Trophoblast cell (in vitro differentiated cells and primary cell): Measurements from ENCODE around the gene ZNF530.

Source experiments
- DNase-seq, 2 donors: peaks; one replicate each; pipeline ENCODE4 v3.0.0-alpha.2; 2016
- H2AFZ ChIP-seq: 2 replicates; pipeline ENCODE4 v1.6.1; 2013; ENCODE audit warnings: low read length, moderate library complexity, mild to moderate bottlenecking; ENCODE audit not compliant: insufficient read depth, poor library complexity
- H2AK5ac ChIP-seq: 2 replicates; pipeline ENCODE4 v1.6.1; 2013; ENCODE audit warnings: mild to moderate bottlenecking, low read length
- H2BK120ac ChIP-seq: 2 replicates; pipeline ENCODE4 v1.6.1; 2013; ENCODE audit warnings: low read length, mild to moderate bottlenecking, moderate library complexity; ENCODE audit not compliant: insufficient read depth, poor library complexity
- H2BK12ac ChIP-seq: 2 replicates; pipeline ENCODE4 v1.6.1; 2013; ENCODE audit warnings: mild to moderate bottlenecking, low read length, moderate library complexity
- H2BK5ac ChIP-seq: 2 replicates; pipeline ENCODE4 v1.6.1; 2013; ENCODE audit warnings: low read length, low read depth, moderate library complexity, mild to moderate bottlenecking; ENCODE audit not compliant: poor library complexity
- H3K14ac ChIP-seq: 2 replicates; pipeline ENCODE4 v1.6.1; 2013; ENCODE audit warnings: mild to moderate bottlenecking, low read length
- H3K18ac ChIP-seq: 2 replicates; pipeline ENCODE4 v1.6.1; 2013; ENCODE audit warnings: mild to moderate bottlenecking, low read length
- H3K23ac ChIP-seq: 2 replicates; pipeline ENCODE4 v1.6.1; 2013; ENCODE audit warnings: low read length
- H3K27ac ChIP-seq: 2 replicates; pipeline ENCODE4 v1.5.1; 2013; ENCODE audit warnings: low read depth, mild to moderate bottlenecking, inconsistent platforms, low read length, moderate library complexity
- H3K27me3 ChIP-seq: 2 replicates; pipeline ENCODE4 v1.6.1; 2013; ENCODE audit warnings: inconsistent platforms, mild to moderate bottlenecking, low read length, moderate library complexity; ENCODE audit not compliant: insufficient read depth
- H3K36me3 ChIP-seq, 2 experiments: 1 replicate in 1 of 2; 2 replicates in 1 of 2; pipeline ENCODE4 v1.6.1; 2013; ENCODE audit warnings: low read length in 2 of 2, mild to moderate bottlenecking in 2 of 2, moderate library complexity in 1 of 2; ENCODE audit not compliant: insufficient read depth in 2 of 2, control insufficient read depth in 1 of 2
- H3K4ac ChIP-seq: 2 replicates; pipeline ENCODE4 v1.6.1; 2013; ENCODE audit warnings: low read depth, mild to moderate bottlenecking, low read length, moderate library complexity
- H3K4me1 ChIP-seq, 2 experiments: 1 replicate in 1 of 2; 2 replicates in 1 of 2; pipeline ENCODE4 v1.6.1; 2013; ENCODE audit warnings: low read length in 2 of 2, mild to moderate bottlenecking in 2 of 2, moderate library complexity in 1 of 2; ENCODE audit not compliant: insufficient read depth in 2 of 2, control insufficient read depth in 1 of 2
- H3K4me2 ChIP-seq: 2 replicates; pipeline ENCODE4 v1.6.1; 2013; ENCODE audit warnings: inconsistent platforms, mild to moderate bottlenecking, low read length, moderate library complexity
- H3K4me3 ChIP-seq: 2 replicates; pipeline ENCODE4 v1.5.1; 2013; ENCODE audit warnings: mild to moderate bottlenecking, low read depth, low read length, inconsistent platforms
- H3K79me1 ChIP-seq: one replicate; pipeline ENCODE4 v1.6.1; 2013; ENCODE audit warnings: low read length
- H3K79me2 ChIP-seq: 2 replicates; pipeline ENCODE4 v1.6.1; 2013; ENCODE audit warnings: low read length, mild to moderate bottlenecking; ENCODE audit not compliant: control insufficient read depth, insufficient read depth, poor library complexity
- H3K9ac ChIP-seq: 2 replicates; pipeline ENCODE4 v1.6.1; 2013; ENCODE audit warnings: mild to moderate bottlenecking, low read length
- H3K9me3 ChIP-seq: 2 replicates; pipeline ENCODE4 v1.6.1; 2013; ENCODE audit warnings: low read depth, mild to moderate bottlenecking, control low read depth, inconsistent platforms, low read length; ENCODE audit not compliant: insufficient read depth
- H4K12ac ChIP-seq: 2 replicates; pipeline ENCODE4 v1.6.1; 2013; ENCODE audit warnings: low read depth, mild to moderate bottlenecking, low read length, moderate library complexity
- H4K8ac ChIP-seq: 2 replicates; pipeline ENCODE4 v1.6.1; 2013; ENCODE audit warnings: low read depth, mild to moderate bottlenecking, low read length, moderate library complexity
- H4K91ac ChIP-seq: one replicate; pipeline ENCODE4 v1.6.1; 2013; ENCODE audit warnings: low read depth, mild to moderate bottlenecking, low read length, moderate library complexity
- WGBS: extraction: QIAGEN DNeasy Blood & Tissue Kit; methylation state at CpG from one replicate; pipeline ENCODE4 v1.1.7; 2013; ENCODE audit warnings: missing lambda C conversion rate; ENCODE audit not compliant: insufficient read length, insufficient coverage; ENCODE audit errors: extremely low coverage; 5-methylcytosine and 5-hydroxymethylcytosine counted together

Gene ZNF530

DNA sequence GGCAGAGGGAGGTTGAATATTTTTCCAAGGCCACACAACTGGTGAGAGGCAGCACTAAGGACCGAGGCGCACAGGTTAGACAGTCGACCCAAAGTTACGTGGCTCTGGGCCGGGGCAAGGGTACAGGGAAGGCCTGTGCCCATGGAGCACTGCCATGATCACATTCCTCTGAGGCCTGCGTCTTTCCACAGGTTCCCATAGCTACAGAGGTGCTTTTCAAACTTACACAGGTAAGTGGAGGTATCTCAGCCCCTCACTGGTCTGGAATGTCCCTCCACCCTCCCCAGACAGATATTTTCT is 34.1 kb downstream of the ZNF530 start:
- WGBS, result no CpG with 5 or more reads among the region's 6 CpGs

DNA sequence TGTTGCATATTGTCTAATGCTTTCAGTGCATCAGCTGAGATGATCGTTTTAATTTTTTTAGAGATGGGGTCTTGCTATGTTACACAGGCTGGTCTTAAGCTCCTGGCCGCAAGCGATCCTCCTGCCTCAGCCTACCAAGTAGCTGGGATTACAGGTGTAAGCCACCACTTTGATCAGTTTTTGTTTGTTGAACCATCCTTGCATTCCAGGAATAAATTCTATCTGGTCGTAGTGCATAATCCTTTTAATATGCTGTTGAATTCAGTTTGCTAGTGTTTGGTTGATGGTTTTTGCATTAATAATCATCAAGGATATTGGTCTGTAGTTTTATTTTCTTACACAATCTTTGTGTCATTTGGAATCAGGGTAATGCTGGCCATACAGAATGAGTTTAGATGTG is 37.7 kb downstream of the ZNF530 start:
- no peak overlapping the region for H2AK5ac ChIP-seq

More for the DNA sequence above, 34.1 kb downstream of the ZNF530 start:
- Histone ChIP-seq H3K18ac (peak overlapping the region; percentile 35), H2BK5ac (no peak overlapping the region), H3K4me1 (peaks cover 5 to 7% of the 10 kb centered on the region in 2 experiments), H3K27ac (no peak overlapping the region), H3K27me3 (no peaks in the 10 kb centered on the region), H2AK5ac (peak overlapping the region; percentile 35), H3K14ac (peak overlapping the region; percentile 70), H3K4me3 (peak overlapping the region; percentile 81), H4K12ac (peak overlapping the region; percentile 80), H4K8ac (peak overlapping the region; percentile 35), H3K23ac (no peak overlapping the region), H3K4me2 (peak overlapping the region; percentile 81), H3K79me2 (peaks cover 7% of the 10 kb centered on the region), H3K79me1 (peaks cover 5% of the 10 kb centered on the region), H3K9me3 (peaks cover 1% of the 10 kb centered on the region), H2AFZ (peak overlapping the region; percentile 59), H4K91ac (no peak overlapping the region), H2BK120ac (no peak overlapping the region), H3K4ac (no peak overlapping the region), H3K9ac (peak overlapping the region; percentile 38), H3K36me3 (peaks cover 8 to 11% of the 10 kb centered on the region in 2 experiments), H2BK12ac (no peak overlapping the region)
- peak in 1 of 2 donors; percentile 12 for DNase-seq

DNA sequence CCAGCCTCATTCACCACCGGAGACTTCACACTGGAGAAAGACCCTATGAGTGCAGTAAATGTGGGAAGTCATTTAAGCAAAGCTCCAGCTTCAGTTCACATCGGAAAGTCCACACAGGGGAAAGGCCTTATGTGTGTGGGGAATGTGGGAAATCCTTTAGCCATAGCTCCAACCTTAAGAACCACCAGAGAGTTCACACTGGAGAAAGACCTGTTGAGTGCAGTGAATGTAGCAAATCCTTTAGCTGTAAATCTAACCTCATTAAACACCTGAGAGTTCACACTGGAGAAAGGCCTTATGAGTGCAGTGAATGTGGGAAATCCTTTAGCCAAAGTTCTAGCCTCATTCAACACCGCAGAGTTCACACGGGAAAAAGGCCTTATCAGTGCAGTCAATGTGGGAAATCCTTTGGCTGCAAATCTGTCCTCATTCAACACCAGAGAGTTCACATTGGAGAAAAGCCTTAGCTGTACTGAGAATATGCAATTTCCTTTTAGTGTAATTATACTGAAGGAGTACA is 42.1 kb downstream of the ZNF530 start:
- Histone ChIP-seq H3K18ac (no peak overlapping the region), H3K79me2 (no peaks in the 10 kb centered on the region), H4K8ac (no peak overlapping the region), H3K9ac (no peak overlapping the region), H3K9me3 (peaks cover 1% of the 10 kb centered on the region), H4K12ac (no peak overlapping the region), H3K27me3 (no peaks in the 10 kb centered on the region), H3K27ac (no peak overlapping the region), H3K23ac (no peak overlapping the region), H2BK12ac (no peak overlapping the region), H3K4me2 (no peak overlapping the region), H2BK5ac (no peak overlapping the region), H2AFZ (no peak overlapping the region), H3K4me1 (no peaks in the 10 kb centered on the region), H2AK5ac (no peak overlapping the region), H3K4me3 (no peak overlapping the region), H4K91ac (no peak overlapping the region), H3K14ac (no peak overlapping the region), H3K79me1 (no peaks in the 10 kb centered on the region), H3K36me3 (peaks cover 20 to 36% of the 10 kb centered on the region in 2 experiments), H3K4ac (no peak overlapping the region), H2BK120ac (no peak overlapping the region)
- DNase-seq, result no peak
- WGBS, result no CpG with 5 or more reads among the region's 4 CpGs

More for the DNA sequence above, 37.7 kb downstream of the ZNF530 start:
- H3K79me1 ChIP-seq, result peaks cover 5% of the 10 kb centered on the region
- peaks cover 23 to 37% of the 10 kb centered on the region in 2 experiments for H3K36me3 ChIP-seq
- no peak overlapping the region for H3K27ac ChIP-seq
- H4K12ac ChIP-seq, result no peak overlapping the region
- no peak overlapping the region for H3K4me3 ChIP-seq
- no peak overlapping the region for H2AFZ ChIP-seq
- H3K27me3 ChIP-seq, result no peaks in the 10 kb centered on the region
- no peak overlapping the region for H3K18ac ChIP-seq
- DNase-seq, result no peak
- no peak overlapping the region for H2BK120ac ChIP-seq
- no peak overlapping the region for H3K23ac ChIP-seq
- H3K4me1 ChIP-seq, result peaks cover 5 to 7% of the 10 kb centered on the region in 2 experiments
- H3K4me2 ChIP-seq, result no peak overlapping the region
- H4K8ac ChIP-seq, result no peak overlapping the region
- H3K79me2 ChIP-seq, result peaks cover 7% of the 10 kb centered on the region
- H3K9ac ChIP-seq, result no peak overlapping the region
- H2BK5ac ChIP-seq, result no peak overlapping the region
- WGBS, result no CpG with 5 or more reads among the region's 4 CpGs
- H4K91ac ChIP-seq, result no peak overlapping the region
- H2BK12ac ChIP-seq, result no peak overlapping the region
- H3K4ac ChIP-seq, result no peak overlapping the region
- H3K9me3 ChIP-seq, result peaks cover 1% of the 10 kb centered on the region
- H3K14ac ChIP-seq, result no peak overlapping the region

DNA sequence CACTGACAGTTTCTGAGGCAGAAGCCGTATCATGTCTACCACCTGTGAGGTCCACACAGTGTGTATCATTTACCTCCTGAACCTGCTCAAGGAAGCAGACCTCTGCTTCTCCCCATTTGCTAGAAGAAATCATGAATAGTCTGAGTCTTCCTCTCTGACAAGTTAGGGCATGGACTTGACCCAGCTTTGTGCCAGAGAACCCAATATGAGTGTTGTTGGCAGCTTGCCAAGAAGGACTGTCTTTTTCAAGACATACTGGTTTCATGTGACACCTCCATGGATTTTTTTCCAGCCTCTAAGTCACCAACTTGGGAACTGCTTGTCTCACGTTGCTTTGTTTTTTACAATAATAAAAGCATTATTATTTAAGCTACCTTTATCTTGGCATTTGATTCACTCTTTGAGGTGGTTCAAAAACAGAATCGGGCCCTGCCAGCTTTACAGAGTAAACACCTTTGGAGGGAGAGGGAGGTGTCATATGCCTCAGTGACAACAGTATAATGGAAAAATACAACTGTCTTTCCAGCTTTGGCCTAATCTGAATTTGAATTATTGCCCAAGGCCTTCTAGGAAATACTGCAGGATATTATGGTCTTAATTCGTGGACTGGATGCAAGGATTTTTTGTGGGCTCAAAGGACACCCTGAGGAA is 42.8 kb downstream of the ZNF530 start:
- H3K27me3 ChIP-seq, result no peaks in the 10 kb centered on the region
- no peak overlapping the region for H3K4me3 ChIP-seq
- no peak overlapping the region for H3K9ac ChIP-seq
- no peak overlapping the region for H3K27ac ChIP-seq
- no peak overlapping the region for H2BK120ac ChIP-seq
- no peaks in the 10 kb centered on the region for H3K4me1 ChIP-seq
- H3K36me3 ChIP-seq, result peaks cover 18 to 33% of the 10 kb centered on the region in 2 experiments
- no peaks in the 10 kb centered on the region for H3K79me2 ChIP-seq
- H4K12ac ChIP-seq, result no peak overlapping the region
- no peaks in the 10 kb centered on the region for H3K79me1 ChIP-seq
- peaks cover 1% of the 10 kb centered on the region for H3K9me3 ChIP-seq
- WGBS, result no CpG with 5 or more reads among the region's 4 CpGs
- H3K4ac ChIP-seq, result no peak overlapping the region
- no peak for DNase-seq
- H3K18ac ChIP-seq, result no peak overlapping the region
- no peak overlapping the region for H3K23ac ChIP-seq
- H3K14ac ChIP-seq, result no peak overlapping the region
- H2AFZ ChIP-seq, result no peak overlapping the region
- no peak overlapping the region for H4K8ac ChIP-seq
- no peak overlapping the region for H2AK5ac ChIP-seq
- H2BK5ac ChIP-seq, result no peak overlapping the region
- no peak overlapping the region for H4K91ac ChIP-seq
- no peak overlapping the region for H3K4me2 ChIP-seq
- H2BK12ac ChIP-seq, result no peak overlapping the region
